Measurements from ENCODE around the gene RPS19.

RPS19 gene

DNA sequence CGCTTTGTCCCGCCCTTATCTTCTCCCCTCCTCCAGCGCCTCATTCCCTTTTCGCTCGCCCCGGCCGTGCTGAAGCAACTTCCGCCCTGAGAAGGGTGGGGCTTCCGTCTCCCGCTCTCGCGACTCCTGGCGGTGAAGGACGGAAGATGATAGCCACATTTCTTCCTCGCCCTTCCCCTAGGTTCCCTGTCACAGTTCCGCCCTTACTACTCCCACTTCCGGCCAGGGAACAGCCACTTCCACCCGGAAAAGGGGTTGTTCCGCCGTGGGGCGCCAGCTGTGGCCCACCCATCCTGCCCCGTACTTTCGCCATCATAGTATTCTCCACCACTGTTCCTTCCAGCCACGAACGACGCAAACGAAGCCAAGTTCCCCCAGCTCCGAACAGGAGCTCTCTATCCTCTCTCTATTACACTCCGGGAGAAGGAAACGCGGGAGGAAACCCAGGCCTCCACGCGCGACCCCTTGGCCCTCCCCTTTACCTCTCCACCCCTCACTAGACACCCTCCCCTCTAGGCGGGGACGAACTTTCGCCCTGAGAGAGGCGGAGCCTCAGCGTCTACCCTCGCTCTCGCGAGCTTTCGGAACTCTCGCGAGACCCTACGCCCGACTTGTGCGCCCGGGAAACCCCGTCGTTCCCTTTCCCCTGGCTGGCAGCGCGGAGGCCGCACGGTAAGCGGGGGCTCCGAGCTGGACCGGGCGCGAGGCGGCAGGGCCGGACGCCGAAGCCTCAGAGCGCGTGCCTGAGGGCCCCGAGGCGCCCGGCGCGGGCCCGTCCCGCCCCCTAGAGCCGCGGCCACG lies at the start of gene RPS19:
RPS19 (plus strand) TSS at position 638 of the 801 bp plus-strand sequence. CDS start 520 bp downstream, outside the sequence.
- H3K4me3 ChIP-seq (ENCODE audit: low read depth in 1 of 2, low read length in 2 of 2) = peak within 1 kb of the TSS; percentile 84 to 87
- H3K27ac ChIP-seq (ENCODE audit: low read length) = peak within 1 kb of the TSS; percentile 98
- H3K9me3 ChIP-seq (ENCODE audit: control insufficient read depth in 1 of 2, low read length in 2 of 2) = no peaks in the 10 kb centered on the region
- peaks cover 33 to 38% of the 10 kb centered on the region in 2 donors for H3K36me3 ChIP-seq (ENCODE audit: control insufficient read depth in 1 of 2, insufficient read depth in 2 of 2, low read length in 2 of 2)
- no peaks in the 10 kb centered on the region for H3K27me3 ChIP-seq (ENCODE audit: low read depth, low read length)
- peaks cover 22 to 32% of the 10 kb centered on the region in 2 donors for H3K4me1 ChIP-seq (ENCODE audit: control insufficient read depth in 1 of 2, insufficient read depth in 2 of 2, low read length in 2 of 2)

DNA sequence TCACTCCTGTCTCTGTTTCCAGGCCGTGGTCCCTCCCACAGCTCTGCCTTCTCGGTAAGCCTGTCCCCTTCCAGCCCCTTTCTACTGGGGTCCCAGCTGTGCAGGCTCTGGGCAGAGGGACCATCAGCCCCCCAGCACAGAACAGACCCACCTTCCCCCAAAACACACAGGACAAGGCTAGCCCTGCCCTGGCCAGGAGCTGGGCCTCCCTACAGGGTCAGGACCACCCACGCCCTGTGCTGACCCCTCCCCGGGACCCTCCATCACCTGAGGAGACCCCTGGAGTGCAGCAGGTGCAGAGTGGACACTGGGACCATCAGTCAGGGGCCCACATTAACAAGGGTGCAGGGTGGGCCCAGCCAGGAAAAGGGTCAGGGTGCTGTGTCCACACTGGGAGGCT lies 49.8 kb upstream of the RPS19 start:
- peak overlapping the region in 1 of 2 donors; percentile 17 for H3K4me3 ChIP-seq (ENCODE audit: low read depth in 1 of 2, low read length in 2 of 2)
- no peaks in the 10 kb centered on the region for H3K27me3 ChIP-seq (ENCODE audit: low read depth, low read length)
- H3K4me1 ChIP-seq (ENCODE audit: control insufficient read depth in 1 of 2, insufficient read depth in 2 of 2, low read length in 2 of 2) = no peaks in the 10 kb centered on the region
- H3K36me3 ChIP-seq (ENCODE audit: control insufficient read depth in 1 of 2, insufficient read depth in 2 of 2, low read length in 2 of 2) = no peaks in the 10 kb centered on the region
- H3K9me3 ChIP-seq (ENCODE audit: control insufficient read depth in 1 of 2, low read length in 2 of 2) = no peaks in the 10 kb centered on the region
- peak overlapping the region; percentile 36 for H3K27ac ChIP-seq (ENCODE audit: low read length)

DNA sequence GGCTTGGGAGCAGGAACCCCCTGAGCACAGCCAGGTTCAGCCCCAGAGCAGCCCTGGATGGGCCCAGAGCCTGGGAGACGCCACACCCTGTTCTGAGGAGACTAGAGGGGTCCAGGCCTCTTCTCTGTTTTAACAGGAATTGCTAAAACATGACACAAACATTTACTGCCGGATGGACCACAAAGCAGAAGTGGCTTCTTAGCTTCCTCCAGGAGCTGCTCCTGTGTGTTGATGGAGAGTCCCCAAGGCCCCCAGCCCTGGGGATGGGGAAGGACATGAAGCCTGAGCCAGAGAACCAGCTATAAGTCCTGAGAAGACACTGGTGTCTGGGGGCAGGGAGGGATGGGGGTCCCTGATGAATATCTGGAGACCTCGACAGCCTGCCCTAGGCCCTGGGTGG lies 49.0 kb upstream of the RPS19 start:
- H3K36me3 ChIP-seq (ENCODE audit: control insufficient read depth in 1 of 2, insufficient read depth in 2 of 2, low read length in 2 of 2) = no peaks in the 10 kb centered on the region
- H3K4me1 ChIP-seq (ENCODE audit: control insufficient read depth in 1 of 2, insufficient read depth in 2 of 2, low read length in 2 of 2) = no peaks in the 10 kb centered on the region
- H3K27ac ChIP-seq (ENCODE audit: low read length) = no peak overlapping the region
- no peaks in the 10 kb centered on the region for H3K27me3 ChIP-seq (ENCODE audit: low read depth, low read length)
- no peak overlapping the region for H3K4me3 ChIP-seq (ENCODE audit: low read depth in 1 of 2, low read length in 2 of 2)
- H3K9me3 ChIP-seq (ENCODE audit: control insufficient read depth in 1 of 2, low read length in 2 of 2) = no peaks in the 10 kb centered on the region

DNA sequence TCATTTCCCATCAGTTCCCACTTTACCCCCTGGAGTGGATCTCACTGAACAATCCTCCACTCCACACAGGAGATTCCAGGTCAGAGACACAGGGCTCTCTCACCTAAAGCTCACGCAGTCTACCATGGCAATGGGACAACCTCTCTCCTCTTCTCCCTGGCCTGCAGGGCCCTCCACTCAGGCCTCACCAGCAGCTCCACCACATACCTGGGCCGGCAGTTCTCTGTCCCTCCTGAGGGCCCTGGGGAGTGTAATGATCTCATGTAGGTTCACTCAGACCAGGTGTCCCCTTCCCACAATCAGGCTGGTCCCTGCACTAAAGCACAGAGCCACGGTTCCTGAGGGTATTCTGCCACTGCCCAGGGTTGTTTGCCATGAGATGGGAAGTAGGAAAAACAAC lies 48.1 kb upstream of the RPS19 start:
- Histone ChIP-seq H3K4me1 (ENCODE audit: control insufficient read depth in 1 of 2, insufficient read depth in 2 of 2, low read length in 2 of 2) (no peaks in the 10 kb centered on the region), H3K4me3 (ENCODE audit: low read depth in 1 of 2, low read length in 2 of 2) (no peak overlapping the region), H3K27ac (ENCODE audit: low read length) (no peak overlapping the region), H3K36me3 (ENCODE audit: control insufficient read depth in 1 of 2, insufficient read depth in 2 of 2, low read length in 2 of 2) (no peaks in the 10 kb centered on the region), H3K27me3 (ENCODE audit: low read depth, low read length) (no peaks in the 10 kb centered on the region), H3K9me3 (ENCODE audit: control insufficient read depth in 1 of 2, low read length in 2 of 2) (no peaks in the 10 kb centered on the region)

DNA sequence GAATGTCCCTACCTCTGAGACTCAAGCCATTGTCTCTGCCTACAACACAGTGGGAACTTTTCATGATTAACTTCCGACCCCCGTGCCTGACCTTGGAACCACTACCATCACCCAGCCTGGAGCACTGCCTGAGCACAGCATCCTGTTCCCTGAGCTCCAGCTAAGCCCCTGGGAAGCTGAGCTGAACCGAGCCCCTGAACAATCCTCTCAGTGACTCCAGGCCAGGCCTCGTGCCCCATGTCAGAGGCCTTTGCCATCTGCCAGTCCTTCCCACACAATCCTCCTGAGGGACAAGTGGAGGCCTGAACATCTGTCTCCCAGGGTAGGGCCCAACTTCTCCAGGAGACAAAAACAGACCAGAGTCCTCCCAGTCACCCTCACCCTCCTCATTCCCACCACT lies 46.1 kb upstream of the RPS19 start:
- H3K9me3 ChIP-seq (ENCODE audit: control insufficient read depth in 1 of 2, low read length in 2 of 2) = no peaks in the 10 kb centered on the region
- H3K27ac ChIP-seq (ENCODE audit: low read length) = no peak overlapping the region
- no peaks in the 10 kb centered on the region for H3K36me3 ChIP-seq (ENCODE audit: control insufficient read depth in 1 of 2, insufficient read depth in 2 of 2, low read length in 2 of 2)
- H3K4me1 ChIP-seq (ENCODE audit: control insufficient read depth in 1 of 2, insufficient read depth in 2 of 2, low read length in 2 of 2) = no peaks in the 10 kb centered on the region
- no peaks in the 10 kb centered on the region for H3K27me3 ChIP-seq (ENCODE audit: low read depth, low read length)
- no peak overlapping the region for H3K4me3 ChIP-seq (ENCODE audit: low read depth in 1 of 2, low read length in 2 of 2)

DNA sequence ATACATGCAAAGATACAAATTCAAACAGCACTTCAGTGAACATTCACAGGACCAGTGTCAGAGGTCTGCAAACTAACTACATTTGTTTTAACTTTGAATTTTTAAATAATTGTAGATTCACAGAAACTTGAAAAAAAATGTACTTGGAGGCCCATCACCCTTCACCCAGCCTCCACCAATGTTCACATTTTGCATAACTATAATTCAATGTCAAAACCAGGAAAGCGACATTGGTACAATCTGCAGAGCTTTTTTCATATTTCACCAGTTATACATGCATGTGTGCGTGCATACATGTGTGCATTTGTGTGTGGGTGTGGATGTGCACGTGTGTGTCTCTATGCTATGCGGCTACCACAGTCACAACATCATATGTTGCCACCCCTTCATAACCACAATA lies 44.8 kb upstream of the RPS19 start:
- Histone ChIP-seq H3K27ac (ENCODE audit: low read length) (no peak overlapping the region), H3K4me1 (ENCODE audit: control insufficient read depth in 1 of 2, insufficient read depth in 2 of 2, low read length in 2 of 2) (no peaks in the 10 kb centered on the region)

DNA sequence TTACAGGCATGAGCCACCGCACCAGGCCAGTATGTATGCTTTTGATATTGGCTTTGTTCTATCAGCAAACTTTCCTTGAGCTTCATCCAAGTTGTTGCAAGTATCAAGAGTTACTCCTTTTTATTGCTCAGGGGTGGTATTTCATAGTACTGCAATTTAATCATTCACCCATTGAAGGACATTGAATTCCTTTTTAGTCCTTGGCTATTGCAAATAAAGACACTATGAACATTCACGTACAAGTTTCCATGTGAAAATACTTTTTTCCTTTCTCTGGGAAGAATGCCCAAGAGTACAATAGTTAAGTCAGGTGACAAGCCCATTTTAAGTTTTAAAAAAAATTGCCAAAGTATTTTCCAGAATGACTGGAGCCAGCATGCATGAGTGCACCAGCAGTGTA lies 43.3 kb upstream of the RPS19 start:
- H3K4me1 ChIP-seq (ENCODE audit: control insufficient read depth in 1 of 2, insufficient read depth in 2 of 2, low read length in 2 of 2) = no peaks in the 10 kb centered on the region
- no peak overlapping the region for H3K4me3 ChIP-seq (ENCODE audit: low read depth in 1 of 2, low read length in 2 of 2)
- H3K27me3 ChIP-seq (ENCODE audit: low read depth, low read length) = no peaks in the 10 kb centered on the region
- H3K27ac ChIP-seq (ENCODE audit: low read length) = no peak overlapping the region
- no peaks in the 10 kb centered on the region for H3K36me3 ChIP-seq (ENCODE audit: control insufficient read depth in 1 of 2, insufficient read depth in 2 of 2, low read length in 2 of 2)
- H3K9me3 ChIP-seq (ENCODE audit: control insufficient read depth in 1 of 2, low read length in 2 of 2) = no peaks in the 10 kb centered on the region

More for the DNA sequence above, 44.8 kb upstream of the RPS19 start:
- Histone ChIP-seq H3K4me3 (ENCODE audit: low read depth in 1 of 2, low read length in 2 of 2) (no peak overlapping the region), H3K36me3 (ENCODE audit: control insufficient read depth in 1 of 2, insufficient read depth in 2 of 2, low read length in 2 of 2) (no peaks in the 10 kb centered on the region), H3K27me3 (ENCODE audit: low read depth, low read length) (no peaks in the 10 kb centered on the region), H3K9me3 (ENCODE audit: control insufficient read depth in 1 of 2, low read length in 2 of 2) (no peaks in the 10 kb centered on the region)

DNA sequence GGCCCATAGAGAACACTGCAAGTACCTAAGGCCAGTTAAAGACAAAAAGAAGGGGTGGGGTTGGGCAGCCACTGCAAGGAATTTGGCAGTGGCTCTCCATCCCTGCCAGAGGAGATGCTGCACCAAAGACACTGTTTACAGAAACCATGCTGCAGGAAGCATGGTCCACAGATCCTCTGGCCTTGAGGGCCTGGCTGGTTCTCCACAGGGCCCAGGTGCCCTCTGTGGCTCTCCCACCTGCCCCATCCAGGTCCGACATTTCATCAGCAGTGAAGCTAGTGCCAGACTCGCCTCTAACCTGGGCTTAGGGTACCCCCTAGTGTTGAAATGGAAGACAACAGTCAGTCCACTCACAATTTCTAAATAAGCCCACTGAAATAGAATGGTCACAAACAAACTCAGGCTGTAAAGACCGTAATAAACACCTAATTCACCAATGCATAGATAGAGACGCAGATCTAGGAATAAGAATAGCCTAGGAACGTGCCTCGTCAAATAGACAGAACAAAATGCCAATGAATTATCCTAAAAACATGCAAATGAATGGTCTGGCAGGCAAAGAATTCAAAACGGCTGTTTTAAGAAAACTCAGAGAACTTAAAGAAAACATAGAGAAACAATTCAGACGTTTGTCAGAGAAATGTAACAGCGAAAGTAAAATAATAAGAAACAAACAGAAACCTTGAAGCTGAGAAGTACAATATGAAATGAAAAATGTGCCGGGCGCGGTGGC lies 38.9 kb upstream of the RPS19 start:
- Histone ChIP-seq H3K27me3 (ENCODE audit: low read depth, low read length) (no peaks in the 10 kb centered on the region), H3K27ac (ENCODE audit: low read length) (no peak overlapping the region)

DNA sequence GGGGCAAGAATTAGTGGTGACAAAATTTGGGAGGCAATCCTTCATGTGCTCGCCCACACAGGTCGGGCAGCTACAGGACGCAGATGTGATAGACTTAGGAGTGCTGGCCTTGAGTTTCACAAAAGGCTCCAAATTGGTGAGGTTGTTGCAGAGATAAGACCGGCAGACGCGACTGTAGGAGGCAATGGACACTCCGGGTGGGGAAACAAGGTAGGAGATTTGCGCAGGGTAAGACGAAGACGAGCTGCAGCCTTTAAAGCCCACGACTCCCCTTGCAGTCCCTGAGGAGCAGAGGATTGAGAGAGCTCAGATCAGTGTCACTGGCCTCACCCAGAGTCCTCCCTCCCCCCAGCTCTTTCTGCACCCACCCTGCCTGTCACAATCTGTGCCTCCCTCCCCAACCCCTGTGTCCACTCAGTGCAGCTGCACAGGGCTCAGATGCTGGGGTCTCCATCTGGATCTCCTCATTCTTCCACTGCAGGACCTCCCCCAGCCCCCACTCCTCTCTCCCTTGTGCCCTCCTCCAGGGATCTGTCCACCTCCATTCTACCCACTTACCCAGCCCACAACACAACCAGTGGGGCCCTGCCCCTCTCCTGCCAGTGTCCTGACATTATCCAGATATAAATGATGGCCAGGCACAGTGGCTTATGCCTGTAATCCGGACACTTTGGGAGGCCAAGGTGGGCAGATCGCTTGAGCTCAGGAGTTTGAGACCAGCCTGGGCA lies 21.9 kb upstream of the RPS19 start:
- H3K9me3 ChIP-seq (ENCODE audit: control insufficient read depth in 1 of 2, low read length in 2 of 2) = no peaks in the 10 kb centered on the region
- H3K4me1 ChIP-seq (ENCODE audit: control insufficient read depth in 1 of 2, insufficient read depth in 2 of 2, low read length in 2 of 2) = no peaks in the 10 kb centered on the region
- no peaks in the 10 kb centered on the region for H3K36me3 ChIP-seq (ENCODE audit: control insufficient read depth in 1 of 2, insufficient read depth in 2 of 2, low read length in 2 of 2)
- H3K27ac ChIP-seq (ENCODE audit: low read length) = no peak overlapping the region
- no peak overlapping the region for H3K4me3 ChIP-seq (ENCODE audit: low read depth in 1 of 2, low read length in 2 of 2)
- peaks cover 3% of the 10 kb centered on the region for H3K27me3 ChIP-seq (ENCODE audit: low read depth, low read length)

More for the DNA sequence above, 38.9 kb upstream of the RPS19 start:
- H3K4me3 ChIP-seq (ENCODE audit: low read depth in 1 of 2, low read length in 2 of 2) = no peak overlapping the region
- H3K4me1 ChIP-seq (ENCODE audit: control insufficient read depth in 1 of 2, insufficient read depth in 2 of 2, low read length in 2 of 2) = no peaks in the 10 kb centered on the region
- no peaks in the 10 kb centered on the region for H3K36me3 ChIP-seq (ENCODE audit: control insufficient read depth in 1 of 2, insufficient read depth in 2 of 2, low read length in 2 of 2)
- H3K9me3 ChIP-seq (ENCODE audit: control insufficient read depth in 1 of 2, low read length in 2 of 2) = no peaks in the 10 kb centered on the region

DNA sequence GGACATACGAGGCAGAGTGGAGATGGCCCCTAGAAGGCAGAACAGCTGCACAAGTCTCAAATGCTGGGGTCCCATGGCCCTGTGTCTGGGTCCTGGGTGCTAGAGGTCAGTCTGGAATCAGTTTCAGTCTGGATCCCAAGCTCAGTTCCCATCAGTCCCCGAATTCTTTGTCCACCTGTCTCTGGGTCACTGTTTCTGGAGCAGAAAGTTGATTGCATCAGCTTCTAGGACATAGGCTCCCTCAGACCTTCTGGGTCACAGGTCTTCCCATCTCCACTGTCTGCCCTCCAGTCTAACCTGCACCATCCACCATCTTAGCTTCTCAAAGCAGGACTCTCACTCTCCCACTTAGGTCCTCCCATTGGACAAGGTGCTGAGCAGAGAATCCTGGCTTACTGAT lies 20.8 kb upstream of the RPS19 start:
- H3K4me3 ChIP-seq (ENCODE audit: low read depth in 1 of 2, low read length in 2 of 2) = no peak overlapping the region
- no peaks in the 10 kb centered on the region for H3K9me3 ChIP-seq (ENCODE audit: control insufficient read depth in 1 of 2, low read length in 2 of 2)
- no peaks in the 10 kb centered on the region for H3K36me3 ChIP-seq (ENCODE audit: control insufficient read depth in 1 of 2, insufficient read depth in 2 of 2, low read length in 2 of 2)
- peaks cover 3% of the 10 kb centered on the region for H3K27me3 ChIP-seq (ENCODE audit: low read depth, low read length)
- no peak overlapping the region for H3K27ac ChIP-seq (ENCODE audit: low read length)
- H3K4me1 ChIP-seq (ENCODE audit: control insufficient read depth in 1 of 2, insufficient read depth in 2 of 2, low read length in 2 of 2) = no peaks in the 10 kb centered on the region

DNA sequence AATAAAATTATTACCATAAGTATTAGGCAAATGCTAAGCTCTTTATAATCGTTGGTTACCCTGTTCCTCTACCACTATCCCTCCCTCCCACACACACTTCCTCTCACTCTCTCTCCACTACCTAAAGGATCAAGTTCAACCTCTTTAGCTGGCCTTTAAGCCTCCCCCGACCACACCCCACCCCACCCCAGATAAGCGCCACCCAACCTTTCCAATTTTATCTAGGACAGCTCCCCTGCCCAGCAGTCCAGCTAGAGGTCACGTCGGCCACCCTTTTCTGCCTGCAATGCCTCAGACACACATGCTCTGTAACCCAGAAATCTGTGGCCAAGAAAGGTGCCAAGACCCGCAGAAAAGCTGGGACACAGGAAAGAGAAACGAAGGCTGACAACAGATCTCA lies 16.7 kb upstream of the RPS19 start:
- no peak overlapping the region for H3K27ac ChIP-seq (ENCODE audit: low read length)
- H3K36me3 ChIP-seq (ENCODE audit: control insufficient read depth in 1 of 2, insufficient read depth in 2 of 2, low read length in 2 of 2) = no peaks in the 10 kb centered on the region
- no peaks in the 10 kb centered on the region for H3K4me1 ChIP-seq (ENCODE audit: control insufficient read depth in 1 of 2, insufficient read depth in 2 of 2, low read length in 2 of 2)
- H3K4me3 ChIP-seq (ENCODE audit: low read depth in 1 of 2, low read length in 2 of 2) = no peak overlapping the region
- H3K27me3 ChIP-seq (ENCODE audit: low read depth, low read length) = no peaks in the 10 kb centered on the region
- H3K9me3 ChIP-seq (ENCODE audit: control insufficient read depth in 1 of 2, low read length in 2 of 2) = no peaks in the 10 kb centered on the region

Data from muscle layer of duodenum (tissue), 2 donors.